GM18526 (cell line): ENCODE data around the gene SFTPA2.
"Not testable (repeated sequence)": the region's sequence is repeated elsewhere in the genome, so short reads cannot be mapped to it uniquely, and the experiment has no call there.

Experiments used
- POLR2A ChIP-seq: IDR thresholded peaks from 3 replicates; pipeline ENCODE4 v1.6.1; 2011; ENCODE audit not compliant: insufficient read length; ENCODE audit errors: extremely low read depth

The SFTPA2 gene

GRCh38 chr10:79562135-79562756, 2.0 kb upstream of the SFTPA2 start:
- TF ChIP-seq POLR2A, result no peak

- no peak for TF ChIP-seq POLR2A
Measured at GRCh38 chr10:79561257-79561656, 1.1 kb upstream of the SFTPA2 start.

- no peak for TF ChIP-seq POLR2A
Measured at GRCh38 chr10:79559726-79560125, 481 bp downstream of the SFTPA2 start.

GRCh38 chr10:79555354-79556309, 4.6 kb downstream of the SFTPA2 start:
- no peak for TF ChIP-seq POLR2A

- no peak for TF ChIP-seq POLR2A
Measured at GRCh38 chr10:79552143-79552542, 8.1 kb downstream of the SFTPA2 start.

- TF ChIP-seq POLR2A, result no peak
Measured at GRCh38 chr10:79547973-79548372, 12.2 kb downstream of the SFTPA2 start.

- no peak for TF ChIP-seq POLR2A
Measured at GRCh38 chr10:79542626-79543025, 17.6 kb downstream of the SFTPA2 start.

- TF ChIP-seq POLR2A, result not testable (repeated sequence)
Measured at GRCh38 chr10:79511891-79512583, 48.2 kb downstream of the SFTPA2 start, which contains the start of gene EIF5AL1. Gene EIF5AL1, plus strand, starts transcription at chr10:79512533. Its CDS starts 117 bp downstream, at chr10:79512650.

GRCh38 chr10:79507440-79508167, 52.6 kb downstream of the SFTPA2 start:
- no peak for TF ChIP-seq POLR2A
